Epithelial cell of proximal tubule (primary cell): Measurements from ENCODE around the gene SLC10A3. TPM values are rescaled to one million over a fixed set of nuclear protein-coding genes. Genes with fewer than 3 reads are reported as not detected.

Experiments used
- DNase-seq: peaks from one replicate; pipeline ENCODE4 v3.0.0-alpha.2; 2011; ENCODE audit warnings: low read depth
- H3K4me3 ChIP-seq: 2 replicates; pipeline ENCODE4 v1.5.1; 2011; ENCODE audit warnings: low read depth, mild to moderate bottlenecking, low read length
- total RNA-seq: library from RNA; depleted of rRNA; stranded (reverse); fragments of >200 nt; gene quantifications from 2 replicates; pipeline ENCODE4 v1.2.3, GENCODE V29; 2015
- TF ChIP-seq, protein P1 (sequence below): conservative IDR thresholded peaks from 2 replicates; pipeline ENCODE4 v1.5.1; 2012; ENCODE audit warnings: low read depth, mild to moderate bottlenecking, low read length

The SLC10A3 gene
- total RNA-seq, 1 donor from 2014 or later, result 29.1 TPM

DNA sequence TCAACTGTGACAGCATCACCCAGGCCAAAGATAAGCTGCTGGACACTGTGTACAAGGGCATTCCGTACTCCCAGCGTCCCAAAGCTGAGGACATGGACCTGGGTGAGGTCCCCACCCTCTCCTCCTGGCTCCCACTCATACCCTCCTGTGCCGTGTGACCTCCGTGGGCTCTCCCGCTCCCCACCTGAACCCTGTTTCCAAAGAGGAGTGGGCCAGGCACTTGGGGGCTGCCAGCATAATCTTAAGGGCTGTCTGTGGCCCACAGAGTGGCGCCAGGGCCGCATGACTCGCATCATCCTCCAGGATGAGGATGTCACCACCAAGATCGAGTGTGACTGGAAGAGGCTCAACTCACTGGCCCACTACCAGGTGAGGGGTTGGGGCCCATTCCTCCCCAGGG is 21.3 kb downstream of the SLC10A3 start:
- TF ChIP-seq, protein P1, sequence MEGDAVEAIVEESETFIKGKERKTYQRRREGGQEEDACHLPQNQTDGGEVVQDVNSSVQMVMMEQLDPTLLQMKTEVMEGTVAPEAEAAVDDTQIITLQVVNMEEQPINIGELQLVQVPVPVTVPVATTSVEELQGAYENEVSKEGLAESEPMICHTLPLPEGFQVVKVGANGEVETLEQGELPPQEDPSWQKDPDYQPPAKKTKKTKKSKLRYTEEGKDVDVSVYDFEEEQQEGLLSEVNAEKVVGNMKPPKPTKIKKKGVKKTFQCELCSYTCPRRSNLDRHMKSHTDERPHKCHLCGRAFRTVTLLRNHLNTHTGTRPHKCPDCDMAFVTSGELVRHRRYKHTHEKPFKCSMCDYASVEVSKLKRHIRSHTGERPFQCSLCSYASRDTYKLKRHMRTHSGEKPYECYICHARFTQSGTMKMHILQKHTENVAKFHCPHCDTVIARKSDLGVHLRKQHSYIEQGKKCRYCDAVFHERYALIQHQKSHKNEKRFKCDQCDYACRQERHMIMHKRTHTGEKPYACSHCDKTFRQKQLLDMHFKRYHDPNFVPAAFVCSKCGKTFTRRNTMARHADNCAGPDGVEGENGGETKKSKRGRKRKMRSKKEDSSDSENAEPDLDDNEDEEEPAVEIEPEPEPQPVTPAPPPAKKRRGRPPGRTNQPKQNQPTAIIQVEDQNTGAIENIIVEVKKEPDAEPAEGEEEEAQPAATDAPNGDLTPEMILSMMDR, result no peak
- no peak overlapping the region for H3K4me3 ChIP-seq
- DNase-seq, result no peak

GRCh38 chrX:154468217-154468616 is 22.2 kb downstream of the SLC10A3 start:
- DNase-seq, result no peak
- TF ChIP-seq, protein P1, result no peak
- H3K4me3 ChIP-seq, result no peak overlapping the region

- DNase-seq, result no peak
- H3K4me3 ChIP-seq, result no peak overlapping the region
- TF ChIP-seq, protein P1, result no peak
Observed at GRCh38 chrX:154467556-154467955, 22.9 kb downstream of the SLC10A3 start.

GRCh38 chrX:154466907-154467306 is 23.5 kb downstream of the SLC10A3 start:
- H3K4me3 ChIP-seq, result no peak overlapping the region
- no peak for DNase-seq
- TF ChIP-seq, protein P1, result no peak

DNA sequence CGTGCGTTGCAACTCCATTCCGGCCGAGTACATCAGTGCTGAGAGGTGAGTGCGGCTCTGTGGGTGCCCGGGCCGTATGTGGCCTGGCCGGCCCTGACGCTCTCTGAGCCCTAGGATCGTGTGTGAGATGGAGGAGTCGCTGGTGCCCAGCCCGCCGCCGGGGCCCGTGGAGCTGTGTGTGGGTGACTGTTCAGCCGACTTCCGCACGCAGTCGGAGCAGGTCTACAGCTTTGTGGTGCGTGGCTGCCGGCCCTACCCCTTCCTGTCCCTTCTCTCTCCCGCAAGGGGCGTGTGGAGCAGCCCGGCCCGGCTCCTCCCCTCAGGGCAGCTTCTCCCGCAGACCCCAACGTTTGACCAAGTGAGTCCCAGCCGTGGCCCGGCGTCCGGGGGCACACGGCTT is 24.4 kb downstream of the SLC10A3 start:
- TF ChIP-seq, protein P1, result no peak

GRCh38 chrX:154465601-154466000 is 24.8 kb downstream of the SLC10A3 start:
- DNase-seq, result no peak
- no peak overlapping the region for H3K4me3 ChIP-seq
- TF ChIP-seq, protein P1, result no peak

More for the DNA sequence above, 24.4 kb downstream of the SLC10A3 start:
- no peak overlapping the region for H3K4me3 ChIP-seq
- no peak for DNase-seq

- no peak for DNase-seq
- no peak overlapping the region for H3K4me3 ChIP-seq
- TF ChIP-seq, protein P1, result no peak
Observed at GRCh38 chrX:154464806-154465365, 25.5 kb downstream of the SLC10A3 start.
